Measurements from ENCODE around the gene AP1S3.

DNA sequence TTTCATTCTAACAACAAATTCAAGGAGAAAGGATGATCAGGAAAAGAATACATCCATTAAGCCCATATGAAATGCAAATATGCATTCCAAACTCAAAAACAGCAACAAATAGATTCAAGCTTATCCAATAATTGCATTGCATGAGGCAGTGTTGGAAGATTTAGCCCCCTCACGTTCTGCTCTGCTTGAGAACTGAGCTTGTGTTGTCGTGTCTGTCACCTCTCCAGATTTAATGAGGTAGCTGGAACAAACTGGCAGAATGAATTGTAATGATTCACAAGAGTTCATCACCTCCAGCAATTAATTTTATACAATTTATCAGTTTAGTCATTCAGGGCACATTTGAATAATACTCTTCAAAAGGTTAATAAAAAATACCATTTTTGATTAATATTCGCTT lies 54.8 kb downstream of the AP1S3 start:
- no peak for TF ChIP-seq CTCF (IDR thresholded peaks at IDR 0.05; ENCODE audit: low read length)
- TF ChIP-seq EZH2 (optimal IDR thresholded peaks at IDR 0.05; ENCODE audit: low read depth, low read length) = no peak
- no peak for TF ChIP-seq EZH2phosphoT487 (IDR thresholded peaks at IDR 0.05; ENCODE audit: low read length)

Data from MM.1S (cell line).